WTC11 (cell line): ENCODE data around the gene KCNJ15.

Experiments
- CREM ChIP-seq: sonication (generic); formaldehyde crosslinking; IDR thresholded peaks from 2 replicates; pipeline ENCODE4 v1.8.1; 2022; ENCODE audit warnings: mild to moderate bottlenecking, missing genetic modification reagents, moderate library complexity
- NFYB ChIP-seq: sonication (generic); formaldehyde crosslinking; conservative IDR thresholded peaks from 2 replicates; pipeline ENCODE4 v1.8.0; 2022; ENCODE audit warnings: low read depth, missing genetic modification reagents
- NR1H2 ChIP-seq: sonication (generic); formaldehyde crosslinking; IDR thresholded peaks from 2 replicates; pipeline ENCODE4 v1.9.0; 2021; ENCODE audit warnings: mild to moderate bottlenecking, moderate library complexity, missing genetic modification reagents
- USF1 ChIP-seq: sonication (generic); formaldehyde crosslinking; IDR thresholded peaks from 2 replicates; pipeline ENCODE4 v1.8.0; 2022; ENCODE audit warnings: mild to moderate bottlenecking, missing genetic modification reagents
- TF ChIP-seq, protein P1 (sequence below): fragments of 200-600 bp; IDR thresholded peaks from 2 replicates; pipeline ENCODE4 v1.8.0; 2022; ENCODE audit warnings: antibody characterized with exemption

DNA sequence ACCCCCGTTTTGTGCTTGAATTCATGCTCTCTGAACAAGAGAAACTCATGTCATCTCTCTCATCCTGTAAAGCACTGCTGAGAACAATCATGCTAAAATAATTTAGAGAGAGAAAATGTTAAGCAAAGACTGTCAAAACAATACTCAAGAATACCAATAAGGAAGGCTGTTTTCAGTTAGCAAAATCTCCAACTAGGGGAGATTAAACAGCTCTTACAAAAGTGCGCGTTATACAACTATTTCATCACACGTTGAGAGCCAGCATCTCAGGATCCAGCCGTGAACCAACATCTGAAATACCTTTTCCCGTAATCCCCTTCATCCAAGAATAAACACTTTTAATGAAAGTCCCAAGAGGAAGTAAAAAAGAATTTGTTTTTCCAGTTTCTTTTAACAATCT lies 44.1 kb upstream of the KCNJ15 start:
- TF ChIP-seq CREM (CRISPR knock-in tag) = no peak
- TF ChIP-seq, protein P1, sequence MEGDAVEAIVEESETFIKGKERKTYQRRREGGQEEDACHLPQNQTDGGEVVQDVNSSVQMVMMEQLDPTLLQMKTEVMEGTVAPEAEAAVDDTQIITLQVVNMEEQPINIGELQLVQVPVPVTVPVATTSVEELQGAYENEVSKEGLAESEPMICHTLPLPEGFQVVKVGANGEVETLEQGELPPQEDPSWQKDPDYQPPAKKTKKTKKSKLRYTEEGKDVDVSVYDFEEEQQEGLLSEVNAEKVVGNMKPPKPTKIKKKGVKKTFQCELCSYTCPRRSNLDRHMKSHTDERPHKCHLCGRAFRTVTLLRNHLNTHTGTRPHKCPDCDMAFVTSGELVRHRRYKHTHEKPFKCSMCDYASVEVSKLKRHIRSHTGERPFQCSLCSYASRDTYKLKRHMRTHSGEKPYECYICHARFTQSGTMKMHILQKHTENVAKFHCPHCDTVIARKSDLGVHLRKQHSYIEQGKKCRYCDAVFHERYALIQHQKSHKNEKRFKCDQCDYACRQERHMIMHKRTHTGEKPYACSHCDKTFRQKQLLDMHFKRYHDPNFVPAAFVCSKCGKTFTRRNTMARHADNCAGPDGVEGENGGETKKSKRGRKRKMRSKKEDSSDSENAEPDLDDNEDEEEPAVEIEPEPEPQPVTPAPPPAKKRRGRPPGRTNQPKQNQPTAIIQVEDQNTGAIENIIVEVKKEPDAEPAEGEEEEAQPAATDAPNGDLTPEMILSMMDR = no peak
- TF ChIP-seq NR1H2 (CRISPR knock-in tag) = no peak
- TF ChIP-seq USF1 (CRISPR knock-in tag) = no peak
- TF ChIP-seq NFYB = no peak
